ENCODE measurements around the gene SOS1. TPM values are rescaled to one million over a fixed set of nuclear protein-coding genes. Genes with fewer than 3 reads are reported as not detected.

SOS1 gene
- total RNA-seq, result 10 to 100 TPM; 35.0 to 54.1 TPM

- TF ChIP-seq POLR2A (IDR thresholded peaks at IDR 0.05), result peak; percentile 92
- TF ChIP-seq CTCF (IDR thresholded peaks at IDR 0.05), result peak in 1 of 4 experiments; percentile 9
- peak; percentile 92 for TF ChIP-seq POLR2AphosphoS5 (IDR thresholded peaks at IDR 0.05)
- Histone ChIP-seq H3K9me3 (no peaks in the 10 kb centered on the region), H3K36me3 (no peaks in the 10 kb centered on the region), H3K4me3 (peak within 1 kb of the TSS; percentile 82 to 84), H3K27ac (peak within 1 kb of the TSS; percentile 98), H3K27me3 (replicated peaks; ENCODE audit: insufficient read depth) (no peaks in the 10 kb centered on the region), H3K4me1 (replicated peaks) (peaks cover 5% of the 10 kb centered on the region)
- under 1% methylated on average over 38 of the region's 60 CpGs for WGBS
- DNase-seq (ENCODE audit: low spot score), result peak; percentile 94
- intact Hi-C loops (cut with DNase I), result loop anchor here (2.0 to 5.0 kb wide), 2 partner anchors 49 to 108 kb away; no protein-coding TSS in a partner anchor
Observed at GRCh38 chr2:39120771-39121522, at the start of gene SOS1. SOS1 (minus strand) TSS chr2:39121051; CDS start chr2:39120422, 629 bp downstream.

GRCh38 chr2:39164089-39164488 is 43.2 kb upstream of the SOS1 start:
- Histone ChIP-seq H3K4me1 (replicated peaks) (no peaks in the 10 kb centered on the region), H3K4me3 (no peak overlapping the region), H3K27ac (no peak overlapping the region), H3K27me3 (replicated peaks; ENCODE audit: insufficient read depth) (no peaks in the 10 kb centered on the region), H3K36me3 (no peaks in the 10 kb centered on the region), H3K9me3 (no peaks in the 10 kb centered on the region)
- DNase-seq (ENCODE audit: low spot score), result no peak
- 91% methylated on average over 4 of the region's 4 CpGs for WGBS
- TF ChIP-seq POLR2AphosphoS5 (IDR thresholded peaks at IDR 0.05) (no peak), CTCF (IDR thresholded peaks at IDR 0.05) (no peak), POLR2A (IDR thresholded peaks at IDR 0.05) (no peak)
- intact Hi-C loops (cut with DNase I), result no loop called here

GRCh38 chr2:39160982-39161381 is 40.1 kb upstream of the SOS1 start:
- intact Hi-C loops (cut with DNase I), result no loop called here
- TF ChIP-seq POLR2AphosphoS5 (IDR thresholded peaks at IDR 0.05) (no peak), CTCF (IDR thresholded peaks at IDR 0.05) (no peak), POLR2A (IDR thresholded peaks at IDR 0.05) (no peak)
- Histone ChIP-seq H3K4me3 (no peak overlapping the region), H3K27ac (no peak overlapping the region), H3K27me3 (replicated peaks; ENCODE audit: insufficient read depth) (no peaks in the 10 kb centered on the region), H3K36me3 (no peaks in the 10 kb centered on the region), H3K4me1 (replicated peaks) (no peaks in the 10 kb centered on the region), H3K9me3 (no peaks in the 10 kb centered on the region)
- no peak for DNase-seq (ENCODE audit: low spot score)
- WGBS, result 19% methylated on average over 3 of the region's 3 CpGs

- intact Hi-C loops (cut with DNase I), result no loop called here
- TF ChIP-seq POLR2AphosphoS5 (IDR thresholded peaks at IDR 0.05) (no peak), CTCF (IDR thresholded peaks at IDR 0.05) (no peak), POLR2A (IDR thresholded peaks at IDR 0.05) (no peak)
- WGBS, result 87% methylated on average over 2 of the region's 2 CpGs
- H3K4me1 ChIP-seq (replicated peaks), result no peaks in the 10 kb centered on the region
- no peak overlapping the region for H3K4me3 ChIP-seq
- H3K36me3 ChIP-seq, result no peaks in the 10 kb centered on the region
- DNase-seq (ENCODE audit: low spot score), result no peak
- no peaks in the 10 kb centered on the region for H3K9me3 ChIP-seq
- peak overlapping the region in 1 of 2 donors; percentile 27 for H3K27ac ChIP-seq
- H3K27me3 ChIP-seq (replicated peaks; ENCODE audit: insufficient read depth), result no peaks in the 10 kb centered on the region
Observed at GRCh38 chr2:39159283-39159682, 38.4 kb upstream of the SOS1 start.

- no peaks in the 10 kb centered on the region for H3K36me3 ChIP-seq
Observed at GRCh38 chr2:39158351-39158750, 37.5 kb upstream of the SOS1 start.

More at GRCh38 chr2:39158351-39158750, 37.5 kb upstream of the SOS1 start:
- no peak overlapping the region for H3K4me3 ChIP-seq
- WGBS, result 92% methylated on average over 4 of the region's 4 CpGs
- intact Hi-C loops (cut with DNase I), result no loop called here
- no peaks in the 10 kb centered on the region for H3K4me1 ChIP-seq (replicated peaks)
- no peak for DNase-seq (ENCODE audit: low spot score)
- no peaks in the 10 kb centered on the region for H3K27me3 ChIP-seq (replicated peaks; ENCODE audit: insufficient read depth)
- TF ChIP-seq CTCF (IDR thresholded peaks at IDR 0.05), result no peak
- TF ChIP-seq POLR2A (IDR thresholded peaks at IDR 0.05), result no peak
- no peak for TF ChIP-seq POLR2AphosphoS5 (IDR thresholded peaks at IDR 0.05)
- H3K27ac ChIP-seq, result no peak overlapping the region
- H3K9me3 ChIP-seq, result no peaks in the 10 kb centered on the region

Data from prostate gland (tissue), 2 donors.